Adrenal gland (tissue), 12 donors: ENCODE results near the gene FBLN2. TPM values are rescaled to one million over a fixed set of nuclear protein-coding genes. Genes with fewer than 3 reads are reported as not detected.

ENCODE experiments used
- DNase-seq, 7 donors: peaks; one replicate each; pipeline ENCODE4 v3.0.0-alpha.2; 2019 to 2020
- H3K27ac ChIP-seq, 5 donors: fragments of 200-600 bp; sonication (generic) in 4 of 5; 1 replicate in 3 of 5; 2 replicates in 2 of 5; pipeline versions ENCODE4 v1.5.1 to v1.8.0; 2016 to 2020; ENCODE audit warnings: mild to moderate bottlenecking in 1 of 5
- H3K27me3 ChIP-seq: fragments of 200-600 bp; 2 replicates; pipeline ENCODE4 v1.8.0; 2021
- H3K36me3 ChIP-seq, 2 donors: fragments of 200-600 bp; replicated peaks in 1 of 2; 1 replicate in 1 of 2; 2 replicates in 1 of 2; pipeline versions ENCODE4 v1.5.1 to v1.8.0; 2018 to 2022
- H3K4me1 ChIP-seq, 2 donors: fragments of 200-600 bp; replicated peaks in 1 of 2; 1 replicate in 1 of 2; 2 replicates in 1 of 2; pipeline versions ENCODE4 v1.5.1 to v1.8.0; 2018 to 2021
- H3K4me3 ChIP-seq, 4 donors: fragments of 200-600 bp; sonication (generic) in 3 of 4; one replicate each; pipeline ENCODE4 v1.5.1; 2016 to 2018
- H3K9me3 ChIP-seq, 3 donors: fragments of 200-600 bp; sonication (generic) in 1 of 3; replicated peaks in 1 of 3; 1 replicate in 2 of 3; 2 replicates in 1 of 3; pipeline versions ENCODE4 v1.5.1 to v1.8.0; 2016 to 2021
- POLR2A ChIP-seq, 2 donors: fragments of 450-650 bp; IDR thresholded peaks; one replicate each; pipeline ENCODE4 v1.6.1; 2017; ENCODE audit warnings: antibody characterized with exemption in 2 of 2, mild to moderate bottlenecking in 2 of 2, moderate library complexity in 1 of 2
- WGBS, 4 donors: extraction: QIAGEN DNeasy Blood & Tissue Kit in 2 of 4; methylation state at CpG; one replicate each; pipeline versions ENCODE4 v1.1.5 to v1.1.7; 2013 to 2017; 5-methylcytosine and 5-hydroxymethylcytosine counted together
- intact Hi-C, 2 donors: fragments of 100-400 bp; cut with DNase I; formaldehyde crosslinking; loops; one replicate each; pipeline versions ENCODE4 v1.14.1 to v1.15.0; 2022 to 2023
- polyA plus RNA-seq, 3 donors: library from polyadenylated mRNA; stranded (reverse); fragments of 200-250 nt in 2 of 3; fragments of 350-450 nt in 1 of 3; fragmentation: Illumina TruSeq in 1 of 3; extraction: RNeasy Lipid Tissue Mini Kit (QIAGEN cat#74804) in 1 of 3; gene quantifications; one replicate each; pipeline ENCODE4 v1.2.3, GENCODE V29; 2013 to 2014
- total RNA-seq, 9 donors: library from RNA; depleted of rRNA in 4 of 9; stranded (reverse); fragments of >200 nt in 4 of 9; fragments of 120-200 nt in 1 of 9; fragmentation: NEBNext Ultra II Directional in 1 of 9; extraction: Animal tissue kit (Norgen Biotek cat#: 25700) in 1 of 9; gene quantifications; one replicate each; pipeline versions ENCODE4 v1.1.0 to v1.2.4, GENCODE V29; 2013 to 2023
- TF ChIP-seq, protein P1 (sequence below), 6 experiments: fragments of 450-650 bp in 4 of 6; fragments of 200-600 bp in 2 of 6; sonication (generic) in 1 of 6; IDR thresholded peaks; 1 replicate in 5 of 6; 2 replicates in 1 of 6; pipeline versions ENCODE4 v1.5.1 to v1.8.0; 2016 to 2021; ENCODE audit warnings: antibody characterized with exemption in 6 of 6, mild to moderate bottlenecking in 2 of 6, moderate library complexity in 1 of 6
- donor health status: healthy with polysubstance abuse.
- donor health status: Bipolar disorder and iron deficiency.
- donor health status: DM: yes; HTN: yes; CAD: no.
- donor health status: DM: no; HTN: no; CAD: no.
- donor health status: DM: no; HTN: no; CAD: no.
- donor health status: DM: yes; HTN: yes; CAD: no.

The FBLN2 gene
- total and polyA plus RNA-seq, 12 donors, result 1.8 to 31.5 (median 7.0) TPM

DNA sequence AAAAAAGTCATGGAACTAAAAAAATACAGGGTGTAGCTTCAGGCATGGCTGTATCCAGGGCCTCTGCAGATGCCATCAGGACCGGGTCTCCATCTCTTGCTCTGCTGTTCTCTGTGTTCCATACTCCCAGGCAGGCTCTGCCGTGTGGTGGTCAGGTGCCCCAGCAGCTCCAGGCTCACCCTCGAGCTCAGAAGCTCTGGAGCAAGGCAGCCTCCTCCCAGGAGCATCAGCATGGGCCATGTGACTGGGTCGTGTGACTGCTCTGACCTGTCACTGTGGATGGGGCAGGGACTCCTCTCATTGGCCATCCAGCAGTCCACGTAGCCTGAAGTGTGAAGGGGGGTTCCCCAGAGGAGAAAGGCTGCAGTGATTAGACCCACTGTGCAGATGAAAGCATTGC, 8.5 kb downstream of the FBLN2 start:
- 69 to 100% (median 77%) methylated on average over 1 to 5 of the region's 5 CpGs for WGBS, 4 donors
- H3K27me3 ChIP-seq, result peaks cover 5% of the 10 kb centered on the region
- TF ChIP-seq POLR2A (IDR thresholded peaks at IDR 0.05), result no peak
- TF ChIP-seq, protein P1, sequence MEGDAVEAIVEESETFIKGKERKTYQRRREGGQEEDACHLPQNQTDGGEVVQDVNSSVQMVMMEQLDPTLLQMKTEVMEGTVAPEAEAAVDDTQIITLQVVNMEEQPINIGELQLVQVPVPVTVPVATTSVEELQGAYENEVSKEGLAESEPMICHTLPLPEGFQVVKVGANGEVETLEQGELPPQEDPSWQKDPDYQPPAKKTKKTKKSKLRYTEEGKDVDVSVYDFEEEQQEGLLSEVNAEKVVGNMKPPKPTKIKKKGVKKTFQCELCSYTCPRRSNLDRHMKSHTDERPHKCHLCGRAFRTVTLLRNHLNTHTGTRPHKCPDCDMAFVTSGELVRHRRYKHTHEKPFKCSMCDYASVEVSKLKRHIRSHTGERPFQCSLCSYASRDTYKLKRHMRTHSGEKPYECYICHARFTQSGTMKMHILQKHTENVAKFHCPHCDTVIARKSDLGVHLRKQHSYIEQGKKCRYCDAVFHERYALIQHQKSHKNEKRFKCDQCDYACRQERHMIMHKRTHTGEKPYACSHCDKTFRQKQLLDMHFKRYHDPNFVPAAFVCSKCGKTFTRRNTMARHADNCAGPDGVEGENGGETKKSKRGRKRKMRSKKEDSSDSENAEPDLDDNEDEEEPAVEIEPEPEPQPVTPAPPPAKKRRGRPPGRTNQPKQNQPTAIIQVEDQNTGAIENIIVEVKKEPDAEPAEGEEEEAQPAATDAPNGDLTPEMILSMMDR (IDR thresholded peaks at IDR 0.05), result no peak
- no peak for DNase-seq
- no peaks in the 10 kb centered on the region for H3K36me3 ChIP-seq
- no peak overlapping the region for H3K27ac ChIP-seq
- intact Hi-C loops, result no loop called here
- H3K4me3 ChIP-seq, result no peak overlapping the region
- H3K4me1 ChIP-seq, result no peaks in the 10 kb centered on the region
- H3K9me3 ChIP-seq, result no peaks in the 10 kb centered on the region

DNA sequence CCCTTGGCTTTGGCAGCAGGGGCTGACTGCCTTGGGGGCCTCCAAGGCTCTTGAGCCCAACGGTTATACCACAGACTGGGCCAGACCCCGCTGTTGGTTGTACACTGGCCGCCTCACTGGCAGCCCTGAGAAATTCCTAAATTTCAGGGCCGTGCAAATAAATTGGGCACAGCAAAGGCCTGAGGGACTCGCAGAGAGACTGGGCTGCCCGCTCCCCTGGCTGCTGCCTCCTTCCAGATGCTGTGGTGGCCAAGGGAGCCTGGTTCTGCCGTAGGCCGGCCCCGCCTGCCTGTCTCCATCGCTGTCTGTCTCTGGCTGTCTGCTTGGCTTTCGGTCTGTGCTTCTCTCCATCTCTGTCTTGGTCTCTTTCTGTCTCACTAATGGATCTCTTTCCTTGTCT, 9.0 kb downstream of the FBLN2 start:
- H3K4me1 ChIP-seq, result no peaks in the 10 kb centered on the region
- H3K27ac ChIP-seq, result no peak overlapping the region
- WGBS, 4 donors, result 81 to 94% (median 88%) methylated on average over 8 to 11 of the region's 11 CpGs
- no peak overlapping the region for H3K4me3 ChIP-seq
- intact Hi-C loops, result no loop called here
- no peaks in the 10 kb centered on the region for H3K36me3 ChIP-seq
- H3K9me3 ChIP-seq, result no peaks in the 10 kb centered on the region
- H3K27me3 ChIP-seq, result peaks cover 3% of the 10 kb centered on the region
- TF ChIP-seq, protein P1 (IDR thresholded peaks at IDR 0.05), result no peak
- no peak for DNase-seq

DNA sequence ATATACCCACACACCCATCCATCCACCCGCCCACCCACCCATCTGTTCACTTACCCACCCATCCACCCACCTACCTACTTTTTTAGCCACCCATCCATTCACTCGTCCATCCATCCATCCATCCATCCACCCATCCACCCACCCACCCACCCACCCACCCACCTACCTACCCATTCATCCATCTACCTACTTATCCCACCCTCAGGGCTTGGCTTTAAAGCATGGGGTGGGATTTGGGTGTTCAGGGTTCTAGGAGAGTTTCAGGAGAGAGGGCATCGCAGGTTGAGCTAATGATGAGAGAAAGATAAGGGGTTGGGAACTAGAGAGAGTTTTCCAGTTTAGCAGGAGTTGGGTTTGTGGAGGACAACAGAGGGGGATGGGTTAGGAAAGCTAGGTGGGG, 9.7 kb downstream of the FBLN2 start:
- DNase-seq, result no peak

DNA sequence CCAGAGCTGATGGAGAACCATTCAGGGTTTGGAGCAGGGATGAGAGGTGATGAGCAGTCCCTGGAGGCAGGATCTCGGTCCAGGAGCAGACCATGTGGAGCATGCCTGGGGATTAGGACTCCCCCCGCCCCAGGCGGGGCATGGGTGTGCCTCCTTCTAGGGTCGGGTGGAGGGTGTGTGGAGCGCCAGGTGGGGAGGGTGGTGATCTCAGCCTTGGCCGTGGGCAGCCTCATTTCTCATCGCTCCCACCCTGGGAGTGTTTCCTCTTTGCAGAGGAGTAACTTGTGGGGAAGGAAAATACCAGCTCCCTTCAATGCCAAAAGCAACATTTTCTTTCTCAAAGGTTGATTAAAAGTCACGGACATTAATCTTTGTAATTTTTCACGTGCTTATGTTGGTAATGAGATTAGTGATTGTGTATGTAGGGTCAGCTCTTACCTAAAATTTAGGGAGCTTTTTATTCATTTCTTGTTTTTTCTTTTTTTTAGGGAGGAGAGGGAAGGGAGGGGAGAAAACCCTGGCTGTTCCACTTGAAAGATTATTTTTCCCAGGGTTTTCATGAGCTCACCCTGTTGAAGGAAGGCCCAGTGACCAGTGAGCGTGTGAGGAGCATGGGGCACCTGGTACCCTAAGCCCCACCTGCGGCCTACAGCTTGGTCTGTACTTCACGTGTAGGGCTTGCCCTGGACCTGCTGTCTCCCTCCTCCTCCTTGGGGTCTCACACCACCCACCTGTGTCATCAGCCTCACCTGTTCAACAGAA, 11.0 kb downstream of the FBLN2 start:
- no peak overlapping the region for H3K27ac ChIP-seq
- TF ChIP-seq, protein P1 (IDR thresholded peaks at IDR 0.05), result no peak
- TF ChIP-seq POLR2A (IDR thresholded peaks at IDR 0.05), result no peak
- DNase-seq, result no peak
- no peak overlapping the region for H3K4me3 ChIP-seq
- no peaks in the 10 kb centered on the region for H3K4me1 ChIP-seq
- H3K27me3 ChIP-seq, result no peaks in the 10 kb centered on the region
- 49 to 65% (median 50%) methylated on average over 11 to 12 of the region's 12 CpGs for WGBS, 4 donors
- intact Hi-C loops, result no loop called here
- H3K9me3 ChIP-seq, result no peaks in the 10 kb centered on the region
- no peaks in the 10 kb centered on the region for H3K36me3 ChIP-seq

More for the DNA sequence above, 9.7 kb downstream of the FBLN2 start:
- Histone ChIP-seq H3K9me3 (no peaks in the 10 kb centered on the region), H3K4me1 (no peaks in the 10 kb centered on the region), H3K27ac (no peak overlapping the region), H3K27me3 (no peaks in the 10 kb centered on the region), H3K36me3 (no peaks in the 10 kb centered on the region), H3K4me3 (no peak overlapping the region)
- intact Hi-C loops, result no loop called here
- TF ChIP-seq, protein P1 (IDR thresholded peaks at IDR 0.05), result no peak
- no peak for TF ChIP-seq POLR2A (IDR thresholded peaks at IDR 0.05)
- WGBS, 4 donors, result 57 to 73% (median 70%) methylated on average over 3 of the region's 3 CpGs
